NCI-H2227 (cell line): ENCODE measurements around the gene SUPT20HL2.
A peak's percentile ranks its signal among the peaks of the same experiment; 100 is the strongest.
"Not testable (repeated sequence)": the region's sequence is repeated elsewhere in the genome, so short reads cannot be mapped to it uniquely, and the experiment has no call there.

Experiments used
- DNase-seq: peaks from one replicate; lab custom pipeline; 2025; ENCODE audit not compliant: unreplicated experiment; lab: John Stamatoyannopoulos, UW

The SUPT20HL2 gene

GRCh38 chrX:24314019-24314635, at the start of gene SUPT20HL2:
Gene SUPT20HL2 (minus strand): TSS chrX:24314069. CDS start chrX:24313315, 754 bp downstream.
- no peak for DNase-seq

- DNase-seq = not testable (repeated sequence)
Observed at GRCh38 chrX:24362089-24362745, 48.3 kb upstream of the SUPT20HL2 start.

DNA sequence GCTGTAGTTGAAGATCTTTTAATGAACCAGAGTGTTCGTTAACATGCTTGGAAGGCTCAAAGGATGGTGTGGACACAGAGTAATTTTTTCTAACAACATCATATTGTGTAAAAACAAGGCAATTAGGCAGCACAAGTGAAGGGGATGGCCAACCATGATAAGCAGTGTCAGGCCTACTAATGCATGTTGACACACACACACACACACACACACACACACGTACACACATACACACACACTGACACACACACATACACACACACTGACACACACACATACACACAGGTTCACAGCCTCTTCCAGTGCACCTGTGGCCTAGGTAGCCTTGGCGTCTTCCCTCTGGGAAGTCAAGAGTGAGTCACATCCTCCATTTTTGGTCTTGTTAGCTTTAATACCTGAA, 46.4 kb upstream of the SUPT20HL2 start, which contains the start of gene SUPT20HL1:
Gene SUPT20HL1, plus strand, starts transcription at position 368 of the 400 bp plus-strand sequence. CDS start 2,122 bp downstream, outside the sequence.
- no peak for DNase-seq

- DNase-seq = no peak
Observed at GRCh38 chrX:24357106-24357505, 43.2 kb upstream of the SUPT20HL2 start.

DNA sequence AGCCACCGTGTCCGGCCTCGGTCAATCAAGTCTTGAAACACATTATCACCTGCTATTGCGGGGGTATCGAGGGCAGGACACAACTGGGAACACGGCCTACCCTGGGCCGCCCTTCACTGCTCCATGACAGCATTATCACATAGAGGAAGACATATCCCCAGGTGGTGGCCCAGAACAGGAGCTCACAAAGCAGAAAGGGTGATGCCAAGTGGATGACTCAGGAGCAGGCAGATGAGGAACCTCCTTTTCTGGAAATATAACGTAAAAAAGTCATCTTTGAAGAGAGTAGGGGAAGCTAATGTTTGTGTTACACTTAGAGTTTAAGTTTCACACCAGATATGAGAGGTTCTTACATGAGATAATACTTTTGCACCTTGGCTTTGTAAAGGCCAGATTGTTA, 41.2 kb upstream of the SUPT20HL2 start:
- DNase-seq = no peak

GRCh38 chrX:24350217-24350616, 36.3 kb upstream of the SUPT20HL2 start:
- no peak for DNase-seq

DNA sequence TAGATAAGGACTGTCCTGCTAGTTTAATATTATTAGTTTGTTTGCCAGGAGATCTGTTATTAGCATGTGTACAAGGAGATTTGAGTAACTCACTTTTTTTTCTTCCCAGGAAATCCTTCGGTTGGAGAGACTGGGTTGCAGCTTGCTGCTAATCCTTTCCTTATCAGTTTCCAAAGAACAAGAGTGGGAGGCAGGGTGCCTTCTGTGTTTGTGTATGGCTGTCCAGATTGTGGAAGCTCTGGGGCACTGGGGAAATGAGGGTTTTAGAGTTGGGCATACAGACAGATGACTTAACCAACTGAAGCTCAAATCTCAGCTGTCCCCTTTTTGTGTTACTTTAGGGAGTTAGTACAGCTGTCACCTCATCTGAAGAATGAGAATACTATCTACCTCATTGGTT, 34.0 kb upstream of the SUPT20HL2 start:
- DNase-seq = no peak

- DNase-seq = no peak
Observed at GRCh38 chrX:24343719-24344118, 29.9 kb upstream of the SUPT20HL2 start.

DNA sequence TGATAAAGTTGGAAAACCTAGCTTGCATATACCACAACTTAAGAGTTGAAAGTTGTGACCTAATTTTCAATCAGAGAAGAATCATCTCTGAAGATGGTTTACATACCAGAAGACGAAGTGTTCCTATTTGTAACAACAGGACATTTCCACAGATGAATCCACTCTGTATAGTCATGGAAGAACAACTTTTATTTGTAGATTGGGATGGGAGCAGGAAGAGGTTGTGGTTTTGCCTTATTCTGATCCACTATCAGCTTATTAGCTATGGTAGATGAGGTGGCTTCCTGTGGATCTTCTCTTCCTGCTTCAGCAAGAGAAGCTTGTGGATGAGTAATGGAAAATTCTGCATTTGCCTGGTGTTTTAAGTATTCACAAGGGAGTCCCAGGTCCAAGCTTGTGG, 27.9 kb upstream of the SUPT20HL2 start:
- no peak for DNase-seq

DNA sequence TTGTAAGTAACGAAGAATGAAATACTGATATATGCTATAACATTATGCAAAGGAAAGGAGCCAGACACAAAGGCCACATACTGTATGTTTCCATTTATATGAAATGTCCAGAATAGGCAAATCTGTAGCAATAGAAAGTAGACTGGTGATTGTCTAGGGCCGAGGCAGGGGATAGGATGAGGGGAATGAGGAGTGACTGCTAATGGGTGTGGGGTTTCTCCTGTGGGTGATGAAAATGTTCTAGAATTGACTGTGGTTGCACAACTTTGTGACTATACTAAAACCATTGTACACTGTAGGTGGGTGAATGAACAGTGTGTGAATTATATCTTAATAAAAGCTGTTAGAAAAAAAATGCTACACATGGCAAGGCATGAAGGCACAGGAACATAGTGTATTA, 26.6 kb upstream of the SUPT20HL2 start:
- DNase-seq = no peak

- no peak for DNase-seq
Observed at GRCh38 chrX:24339911-24340310, 26.0 kb upstream of the SUPT20HL2 start.

GRCh38 chrX:24335871-24336270, 22.0 kb upstream of the SUPT20HL2 start:
- DNase-seq = no peak

GRCh38 chrX:24334461-24334860, 20.6 kb upstream of the SUPT20HL2 start:
- DNase-seq = no peak

DNA sequence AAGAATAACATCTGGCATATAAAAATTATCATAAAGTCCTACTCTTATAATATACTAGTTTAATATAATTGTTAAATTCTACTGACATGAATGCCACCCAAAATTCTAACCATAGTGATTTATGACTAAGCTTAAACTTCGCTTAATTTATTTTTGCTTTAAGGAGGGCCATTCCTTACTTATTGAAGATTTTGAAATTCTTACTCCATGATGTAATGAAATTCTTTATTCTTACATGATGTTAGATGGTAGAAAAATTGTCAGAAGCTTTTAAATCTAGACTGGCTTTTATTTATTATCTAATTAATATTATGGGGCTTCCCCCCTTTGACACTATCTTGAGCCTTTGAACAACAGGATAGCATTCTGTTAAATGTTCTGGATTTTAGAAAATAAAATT, 19.5 kb upstream of the SUPT20HL2 start:
- DNase-seq = no peak

- DNase-seq = no peak
Observed at GRCh38 chrX:24332878-24333277, 19.0 kb upstream of the SUPT20HL2 start.

- no peak for DNase-seq
Observed at GRCh38 chrX:24325231-24325630, 11.4 kb upstream of the SUPT20HL2 start.

- DNase-seq = no peak
Observed at GRCh38 chrX:24321741-24322395, 8.0 kb upstream of the SUPT20HL2 start.

DNA sequence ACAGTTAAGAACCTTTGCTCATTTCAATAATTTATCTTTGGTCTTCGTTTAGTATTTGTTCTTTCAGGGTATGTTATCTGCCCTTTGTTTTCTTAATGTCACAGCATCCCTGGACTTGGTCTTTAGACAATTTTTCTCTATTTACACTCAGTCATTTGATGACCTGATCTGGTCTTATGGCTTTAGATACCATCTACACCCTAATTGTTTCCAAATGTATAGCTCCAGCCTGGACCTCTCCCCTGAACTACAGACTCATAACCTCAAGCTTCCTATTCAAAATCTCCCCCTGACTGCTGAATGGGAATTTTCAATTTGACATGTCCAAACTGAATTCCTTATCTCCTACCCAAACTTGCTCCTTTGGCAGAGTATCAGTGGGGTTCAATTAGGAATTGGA, 3.7 kb upstream of the SUPT20HL2 start:
- no peak for DNase-seq

GRCh38 chrX:24316111-24316510, 2.2 kb upstream of the SUPT20HL2 start:
- DNase-seq = no peak

- DNase-seq = not testable (repeated sequence)
Observed at GRCh38 chrX:24312249-24312607, 1.6 kb downstream of the SUPT20HL2 start.

DNA sequence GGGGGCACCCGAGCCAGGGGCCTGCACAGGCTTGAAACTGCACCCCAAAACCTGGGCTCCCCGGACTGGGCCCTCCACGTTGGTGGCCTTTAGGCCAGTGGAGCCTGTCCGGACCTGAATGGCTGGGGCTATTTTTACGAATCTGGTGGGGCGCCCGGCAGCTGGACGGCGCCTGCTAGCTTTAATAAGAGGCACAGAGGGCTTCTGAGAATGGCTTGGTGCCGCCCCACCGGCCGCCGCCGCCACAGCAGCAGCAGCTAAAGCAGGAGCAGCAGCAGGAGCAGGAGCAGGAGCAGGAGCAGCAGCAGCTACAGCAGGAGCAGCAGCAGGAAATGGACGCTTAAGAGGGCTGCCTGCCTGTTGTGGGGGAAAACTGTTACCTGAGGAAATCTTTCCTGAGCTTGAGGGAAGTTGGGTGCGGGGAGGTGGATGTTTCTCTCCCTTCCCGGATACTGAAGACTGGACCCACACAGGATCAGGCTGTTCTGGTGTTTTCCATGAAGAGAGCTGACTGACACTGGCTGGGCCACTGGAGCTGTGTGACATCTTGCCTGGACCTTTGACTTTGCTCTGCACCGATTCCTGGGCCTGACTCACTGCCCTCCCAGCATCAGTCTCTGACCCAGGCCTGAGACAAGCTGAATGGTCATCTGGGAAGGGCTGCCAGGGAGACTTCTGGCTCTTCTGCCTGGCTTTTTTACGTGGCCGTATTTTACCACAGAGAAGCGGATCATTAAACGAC, 2.2 kb downstream of the SUPT20HL2 start:
- peak; percentile 51 for DNase-seq

GRCh38 chrX:24310916-24311315, 3.0 kb downstream of the SUPT20HL2 start:
- DNase-seq = peak; percentile 9
